Measurements from ENCODE around the gene MIA2.

Gene MIA2

DNA sequence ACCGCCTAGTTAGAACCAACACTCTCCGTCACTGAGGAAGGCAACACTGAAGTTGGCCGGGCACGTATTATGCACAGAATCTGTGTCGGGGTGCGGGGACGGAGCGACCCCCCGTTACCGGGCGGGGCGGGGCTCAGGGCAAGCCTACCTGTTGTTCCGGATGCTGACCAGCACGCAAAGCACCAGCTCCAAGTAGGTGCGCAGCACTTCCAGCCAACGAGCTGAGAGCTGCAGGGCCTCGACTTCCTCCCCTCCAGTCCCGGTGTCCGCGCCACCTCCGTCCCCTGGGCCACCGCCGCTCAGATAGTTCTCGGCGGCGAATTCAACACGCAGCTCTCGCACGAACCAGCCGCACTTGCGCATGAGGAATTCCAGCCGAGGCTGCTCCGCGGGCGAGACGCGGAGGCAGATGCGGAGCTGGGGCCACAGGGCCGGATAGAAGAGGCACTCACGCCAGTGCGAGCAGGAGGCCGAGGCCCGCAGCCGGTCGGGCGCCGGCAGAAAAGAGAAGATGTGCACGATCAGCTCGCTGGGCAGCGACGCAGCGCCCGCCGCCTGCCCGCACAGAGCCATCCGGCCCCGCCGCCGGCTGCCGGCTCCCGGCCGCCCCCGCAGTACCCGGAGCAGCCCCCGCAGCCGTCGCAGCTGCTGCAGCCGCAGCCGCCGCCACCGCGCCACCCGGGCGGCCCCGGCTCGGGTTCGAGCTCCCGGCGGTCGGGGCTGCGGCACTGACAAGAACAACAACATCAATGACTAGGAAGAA is 197.9 kb downstream of the MIA2 start:
- Histone ChIP-seq H3K14ac (ENCODE audit: low read length in 2 of 2) (peak overlapping the region in 1 of 2 experiments; percentile 13), H4K8ac (ENCODE audit: low read length) (peak overlapping the region; percentile 71), H2BK15ac (ENCODE audit: low read depth, poor library complexity, severe bottlenecking) (peak overlapping the region; percentile 30), H3K9me3 (ENCODE audit: control insufficient read depth, low read length) (no peaks in the 10 kb centered on the region), H2BK120ac (ENCODE audit: low read depth, low read length) (no peak overlapping the region), H3K9ac (ENCODE audit: low read length) (peak overlapping the region; percentile 100), H2BK12ac (ENCODE audit: low read length in 2 of 2) (no peak overlapping the region), H3K4me1 (ENCODE audit: control insufficient read depth, insufficient read depth, low read depth, low read length) (peaks cover 2% of the 10 kb centered on the region), H3K4me2 (ENCODE audit: low read length, poor library complexity, severe bottlenecking) (peak overlapping the region; percentile 92), H3K18ac (ENCODE audit: low read depth in 1 of 2, low read length in 2 of 2) (peak overlapping the region; percentile 13 to 26), H3K36me3 (ENCODE audit: control insufficient read depth in 1 of 2, insufficient read depth in 2 of 2, low read depth in 1 of 2, low read length in 2 of 2) (no peaks in the 10 kb centered on the region), H3K4ac (ENCODE audit: low read depth in 1 of 2, low read length in 2 of 2) (peak overlapping the region; percentile 1 to 54), H3K79me1 (replicated peaks; ENCODE audit: low read length, poor library complexity, severe bottlenecking) (peaks cover 14% of the 10 kb centered on the region), H3K27me3 (ENCODE audit: control insufficient read depth in 1 of 2, insufficient read depth in 1 of 2, low read length in 2 of 2) (no peaks in the 10 kb centered on the region), H3K23ac (ENCODE audit: low read length in 2 of 2) (peak overlapping the region in 1 of 2 experiments; percentile 81), H2BK5ac (ENCODE audit: low read depth, low read length, poor library complexity, severe bottlenecking) (no peak overlapping the region), H3K27ac (ENCODE audit: low read length, poor library complexity, severe bottlenecking) (peak overlapping the region; percentile 99), H2AFZ (ENCODE audit: low read depth, low read length) (peak overlapping the region; percentile 72), H2AK5ac (ENCODE audit: low read length, severe bottlenecking) (no peak overlapping the region), H3K4me3 (ENCODE audit: insufficient read depth in 1 of 2, low read depth in 1 of 2, low read length in 2 of 2) (peak overlapping the region; percentile 81 to 98), H4K91ac (ENCODE audit: low read length) (no peak overlapping the region)
- WGBS = under 1% methylated on average over 63 of the region's 81 CpGs
- peak; percentile 68 for DNase-seq

DNA sequence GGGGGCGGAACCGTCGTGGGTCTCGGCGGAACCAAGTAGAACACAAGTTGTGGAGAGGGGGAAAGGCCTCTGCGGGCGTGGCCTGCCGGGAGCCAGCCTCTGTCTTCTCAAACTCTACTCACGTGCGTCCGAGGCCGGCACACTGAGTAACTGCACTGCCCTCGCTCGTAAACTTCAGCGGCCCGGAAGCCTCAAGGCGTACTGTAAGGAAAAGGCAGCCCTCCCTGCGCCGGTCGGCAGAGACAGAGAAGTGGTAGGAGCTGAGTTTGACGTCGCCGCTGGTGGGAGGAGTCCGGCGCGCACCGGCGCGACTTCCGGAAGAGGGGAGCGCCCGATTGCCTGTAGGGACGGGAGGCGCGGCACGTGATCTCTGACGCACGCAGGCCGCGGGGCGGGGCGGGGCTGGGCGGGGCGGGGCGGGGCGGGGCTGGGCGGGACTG is 198.5 kb downstream of the MIA2 start, which contains the start of gene FBXO33:
Gene FBXO33 (minus strand): TSS at position 255 of the 440 bp plus-strand sequence. CDS start 271 bp downstream, outside the sequence.
- H2BK12ac ChIP-seq (ENCODE audit: low read length in 2 of 2) = peak within 1 kb of the TSS; percentile 99
- H2BK15ac ChIP-seq (ENCODE audit: low read depth, poor library complexity, severe bottlenecking) = peak within 1 kb of the TSS; percentile 39
- H3K14ac ChIP-seq (ENCODE audit: low read length in 2 of 2) = peak within 1 kb of the TSS in 1 of 2 experiments; percentile 96
- 1% methylated on average over 32 of the region's 47 CpGs for WGBS
- no peaks in the 10 kb centered on the region for H3K9me3 ChIP-seq (ENCODE audit: control insufficient read depth, low read length)
- H3K36me3 ChIP-seq (ENCODE audit: control insufficient read depth in 1 of 2, insufficient read depth in 2 of 2, low read depth in 1 of 2, low read length in 2 of 2) = no peaks in the 10 kb centered on the region
- peak within 1 kb of the TSS; percentile 92 for H3K4me2 ChIP-seq (ENCODE audit: low read length, poor library complexity, severe bottlenecking)
- peak within 1 kb of the TSS; percentile 94 for H4K91ac ChIP-seq (ENCODE audit: low read length)
- peak; percentile 97 for DNase-seq
- H2BK120ac ChIP-seq (ENCODE audit: low read depth, low read length) = peak within 1 kb of the TSS; percentile 65
- H2BK5ac ChIP-seq (ENCODE audit: low read depth, low read length, poor library complexity, severe bottlenecking) = peak within 1 kb of the TSS; percentile 95
- H4K8ac ChIP-seq (ENCODE audit: low read length) = peak within 1 kb of the TSS; percentile 71
- no peak within 1 kb of the TSS for H2AK5ac ChIP-seq (ENCODE audit: low read length, severe bottlenecking)
- H3K4ac ChIP-seq (ENCODE audit: low read depth in 1 of 2, low read length in 2 of 2) = peak within 1 kb of the TSS; percentile 62 to 89
- peak within 1 kb of the TSS; percentile 81 to 98 for H3K4me3 ChIP-seq (ENCODE audit: insufficient read depth in 1 of 2, low read depth in 1 of 2, low read length in 2 of 2)
- no peaks in the 10 kb centered on the region for H3K27me3 ChIP-seq (ENCODE audit: control insufficient read depth in 1 of 2, insufficient read depth in 1 of 2, low read length in 2 of 2)
- peak within 1 kb of the TSS; percentile 99 for H3K27ac ChIP-seq (ENCODE audit: low read length, poor library complexity, severe bottlenecking)
- H3K18ac ChIP-seq (ENCODE audit: low read depth in 1 of 2, low read length in 2 of 2) = peak within 1 kb of the TSS; percentile 94 to 97
- peak within 1 kb of the TSS in 1 of 2 experiments; percentile 81 for H3K23ac ChIP-seq (ENCODE audit: low read length in 2 of 2)
- peak within 1 kb of the TSS; percentile 100 for H3K9ac ChIP-seq (ENCODE audit: low read length)
- H3K4me1 ChIP-seq (ENCODE audit: control insufficient read depth, insufficient read depth, low read depth, low read length) = peaks cover 2% of the 10 kb centered on the region
- H3K79me1 ChIP-seq (replicated peaks; ENCODE audit: low read length, poor library complexity, severe bottlenecking) = peaks cover 12% of the 10 kb centered on the region
- peak within 1 kb of the TSS; percentile 81 for H2AFZ ChIP-seq (ENCODE audit: low read depth, low read length)

GRCh38 chr14:39432619-39433451 is 199.1 kb downstream of the MIA2 start:
- H2AFZ ChIP-seq (ENCODE audit: low read depth, low read length) = peak overlapping the region; percentile 30
- no peak overlapping the region for H4K91ac ChIP-seq (ENCODE audit: low read length)
- H2BK15ac ChIP-seq (ENCODE audit: low read depth, poor library complexity, severe bottlenecking) = no peak overlapping the region
- no peaks in the 10 kb centered on the region for H3K27me3 ChIP-seq (ENCODE audit: control insufficient read depth in 1 of 2, insufficient read depth in 1 of 2, low read length in 2 of 2)
- peaks cover 12% of the 10 kb centered on the region for H3K79me1 ChIP-seq (replicated peaks; ENCODE audit: low read length, poor library complexity, severe bottlenecking)
- H2AK5ac ChIP-seq (ENCODE audit: low read length, severe bottlenecking) = no peak overlapping the region
- no peak overlapping the region for H3K14ac ChIP-seq (ENCODE audit: low read length in 2 of 2)
- 2% methylated on average over 31 of the region's 38 CpGs for WGBS
- H3K23ac ChIP-seq (ENCODE audit: low read length in 2 of 2) = no peak overlapping the region
- peaks cover 2% of the 10 kb centered on the region for H3K4me1 ChIP-seq (ENCODE audit: control insufficient read depth, insufficient read depth, low read depth, low read length)
- peak overlapping the region in 1 of 2 experiments; percentile 16 for H3K18ac ChIP-seq (ENCODE audit: low read depth in 1 of 2, low read length in 2 of 2)
- H4K8ac ChIP-seq (ENCODE audit: low read length) = no peak overlapping the region
- H3K4ac ChIP-seq (ENCODE audit: low read depth in 1 of 2, low read length in 2 of 2) = peak overlapping the region in 1 of 2 experiments; percentile 4
- no peaks in the 10 kb centered on the region for H3K9me3 ChIP-seq (ENCODE audit: control insufficient read depth, low read length)
- H3K4me2 ChIP-seq (ENCODE audit: low read length, poor library complexity, severe bottlenecking) = peak overlapping the region; percentile 72
- no peak overlapping the region for H2BK5ac ChIP-seq (ENCODE audit: low read depth, low read length, poor library complexity, severe bottlenecking)
- H3K9ac ChIP-seq (ENCODE audit: low read length) = peak overlapping the region; percentile 92
- H2BK120ac ChIP-seq (ENCODE audit: low read depth, low read length) = no peak overlapping the region
- peak overlapping the region; percentile 74 for H3K27ac ChIP-seq (ENCODE audit: low read length, poor library complexity, severe bottlenecking)
- peak overlapping the region in 1 of 2 experiments; percentile 42 for H2BK12ac ChIP-seq (ENCODE audit: low read length in 2 of 2)
- H3K36me3 ChIP-seq (ENCODE audit: control insufficient read depth in 1 of 2, insufficient read depth in 2 of 2, low read depth in 1 of 2, low read length in 2 of 2) = no peaks in the 10 kb centered on the region
- DNase-seq = peak; percentile 81
- peak overlapping the region; percentile 59 to 89 for H3K4me3 ChIP-seq (ENCODE audit: insufficient read depth in 1 of 2, low read depth in 1 of 2, low read length in 2 of 2)

DNA sequence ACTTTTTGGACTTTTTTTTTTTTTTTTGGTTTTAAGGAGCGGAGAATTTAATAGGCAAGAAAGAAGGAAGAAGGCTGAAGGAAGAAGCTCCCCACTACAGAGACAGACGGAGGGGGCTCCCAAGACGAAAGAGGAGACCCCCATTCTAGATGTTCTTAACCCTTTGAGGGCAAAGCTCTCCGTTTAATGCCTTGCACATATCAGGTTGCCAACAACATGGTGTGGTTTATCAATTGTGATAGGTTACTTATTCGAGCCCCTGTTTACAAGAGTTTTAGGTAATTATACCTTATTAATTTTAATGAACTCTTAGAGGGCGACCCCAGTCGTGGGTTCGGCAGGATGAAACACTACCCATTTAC is 199.7 kb downstream of the MIA2 start:
- H3K9me3 ChIP-seq (ENCODE audit: control insufficient read depth, low read length) = no peaks in the 10 kb centered on the region
- peak overlapping the region in 1 of 2 experiments; percentile 89 for H3K4me3 ChIP-seq (ENCODE audit: insufficient read depth in 1 of 2, low read depth in 1 of 2, low read length in 2 of 2)
- DNase-seq = no peak
- peak overlapping the region; percentile 59 for H3K27ac ChIP-seq (ENCODE audit: low read length, poor library complexity, severe bottlenecking)
- H2BK15ac ChIP-seq (ENCODE audit: low read depth, poor library complexity, severe bottlenecking) = no peak overlapping the region
- no peak overlapping the region for H3K23ac ChIP-seq (ENCODE audit: low read length in 2 of 2)
- H2AK5ac ChIP-seq (ENCODE audit: low read length, severe bottlenecking) = no peak overlapping the region
- peaks cover 2% of the 10 kb centered on the region for H3K4me1 ChIP-seq (ENCODE audit: control insufficient read depth, insufficient read depth, low read depth, low read length)
- no peak overlapping the region for H3K18ac ChIP-seq (ENCODE audit: low read depth in 1 of 2, low read length in 2 of 2)
- no peak overlapping the region for H2BK120ac ChIP-seq (ENCODE audit: low read depth, low read length)
- H4K91ac ChIP-seq (ENCODE audit: low read length) = no peak overlapping the region
- H2BK5ac ChIP-seq (ENCODE audit: low read depth, low read length, poor library complexity, severe bottlenecking) = no peak overlapping the region
- H2BK12ac ChIP-seq (ENCODE audit: low read length in 2 of 2) = no peak overlapping the region
- H4K8ac ChIP-seq (ENCODE audit: low read length) = no peak overlapping the region
- no peak overlapping the region for H3K14ac ChIP-seq (ENCODE audit: low read length in 2 of 2)
- H2AFZ ChIP-seq (ENCODE audit: low read depth, low read length) = no peak overlapping the region
- no peaks in the 10 kb centered on the region for H3K36me3 ChIP-seq (ENCODE audit: control insufficient read depth in 1 of 2, insufficient read depth in 2 of 2, low read depth in 1 of 2, low read length in 2 of 2)
- H3K9ac ChIP-seq (ENCODE audit: low read length) = peak overlapping the region; percentile 92
- peaks cover 9% of the 10 kb centered on the region for H3K79me1 ChIP-seq (replicated peaks; ENCODE audit: low read length, poor library complexity, severe bottlenecking)
- peak overlapping the region; percentile 72 for H3K4me2 ChIP-seq (ENCODE audit: low read length, poor library complexity, severe bottlenecking)
- 37% methylated on average over 5 of the region's 8 CpGs for WGBS
- no peak overlapping the region for H3K4ac ChIP-seq (ENCODE audit: low read depth in 1 of 2, low read length in 2 of 2)
- H3K27me3 ChIP-seq (ENCODE audit: control insufficient read depth in 1 of 2, insufficient read depth in 1 of 2, low read length in 2 of 2) = no peaks in the 10 kb centered on the region
